ENCODE results near the gene MRGPRE.

Gene MRGPRE

DNA sequence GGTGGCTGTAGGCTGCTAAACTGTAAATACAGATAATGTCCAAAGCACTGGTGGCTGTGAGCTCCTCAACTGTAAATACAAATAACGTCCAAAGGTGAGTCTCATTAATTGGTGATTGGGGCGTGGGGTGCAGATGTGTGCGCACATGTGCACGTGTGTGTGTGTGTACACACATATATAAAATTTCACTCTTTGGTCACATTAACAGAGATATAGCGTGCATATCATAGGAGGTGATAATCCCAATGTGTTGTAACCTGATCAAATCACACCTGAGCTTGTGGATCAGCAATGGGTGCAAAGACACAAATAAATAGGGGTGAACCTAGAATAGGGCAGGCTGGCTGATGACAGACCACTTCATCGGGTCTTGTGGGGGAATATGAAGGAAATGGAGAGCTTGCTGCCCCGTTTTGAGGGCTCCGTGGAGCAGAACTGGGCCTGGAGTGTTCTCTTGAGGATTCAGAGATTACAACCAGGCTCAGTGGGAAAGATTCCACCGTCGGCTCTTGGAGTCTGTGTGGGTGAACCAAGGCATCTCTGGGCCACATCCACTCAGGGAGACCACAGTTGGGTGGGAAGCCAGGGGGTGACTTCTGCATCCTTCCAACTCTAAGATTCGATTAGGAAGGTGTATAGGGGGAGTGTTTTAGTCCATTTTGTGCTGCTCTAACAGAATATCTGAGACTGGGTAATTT, 42.2 kb downstream of the MRGPRE start:
- Histone ChIP-seq H3K4me1 (ENCODE audit: control insufficient read depth in 5 of 5, insufficient read depth in 5 of 5, low read length in 5 of 5) (no peaks in the 10 kb centered on the region), H3K27ac (ENCODE audit: low read depth, low read length) (no peak overlapping the region), H3K27me3 (ENCODE audit: control insufficient read depth in 5 of 5, insufficient read depth in 4 of 5, low read length in 5 of 5) (peaks cover 0 to 9% (median 5%) of the 10 kb centered on the region in 5 donors)

DNA sequence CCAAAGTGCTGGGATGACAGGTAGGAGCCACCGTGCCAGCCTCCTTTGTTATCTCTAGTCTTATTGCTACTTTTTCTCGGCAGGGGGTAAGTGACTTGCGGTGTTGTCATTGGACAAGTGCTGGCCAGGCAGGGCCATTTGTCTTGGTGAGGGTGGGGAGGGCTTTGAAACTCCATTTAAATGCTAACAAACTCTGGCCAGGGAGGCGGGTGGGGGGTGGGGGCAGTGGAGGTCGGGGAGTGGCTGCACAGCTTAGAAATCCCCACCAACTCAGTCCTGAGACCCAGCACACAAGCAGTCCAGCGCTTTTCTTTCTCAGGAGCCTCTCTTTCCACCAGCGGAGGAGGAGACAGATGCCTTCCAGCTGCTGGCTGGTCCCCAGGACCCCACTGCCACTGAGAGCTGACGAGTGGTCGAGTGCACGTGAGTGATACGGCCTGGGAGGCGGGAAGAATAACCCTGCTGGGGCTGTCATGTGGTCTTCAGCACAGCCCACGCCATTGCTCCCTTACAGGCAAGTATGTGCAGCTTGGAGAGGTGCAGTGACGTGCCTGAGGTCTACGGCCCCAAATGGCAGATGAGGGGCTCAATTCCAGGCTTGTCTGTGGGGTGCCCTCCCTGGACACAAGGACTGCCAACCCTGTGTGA, 42.9 kb downstream of the MRGPRE start:
- Histone ChIP-seq H3K9ac (ENCODE audit: low read length in 5 of 5) (no peak overlapping the region), H3K27ac (ENCODE audit: low read depth, low read length) (no peak overlapping the region)

More for the DNA sequence above, 42.2 kb downstream of the MRGPRE start:
- Histone ChIP-seq H3K36me3 (ENCODE audit: control insufficient read depth in 5 of 5, insufficient read depth in 5 of 5, low read length in 5 of 5) (no peaks in the 10 kb centered on the region), H3K9me3 (ENCODE audit: control insufficient read depth in 5 of 5, low read length in 5 of 5) (no peaks in the 10 kb centered on the region), H3K9ac (ENCODE audit: low read length in 5 of 5) (no peak overlapping the region), H3K4me3 (ENCODE audit: low read depth in 1 of 5, low read length in 5 of 5) (no peak overlapping the region)

DNA sequence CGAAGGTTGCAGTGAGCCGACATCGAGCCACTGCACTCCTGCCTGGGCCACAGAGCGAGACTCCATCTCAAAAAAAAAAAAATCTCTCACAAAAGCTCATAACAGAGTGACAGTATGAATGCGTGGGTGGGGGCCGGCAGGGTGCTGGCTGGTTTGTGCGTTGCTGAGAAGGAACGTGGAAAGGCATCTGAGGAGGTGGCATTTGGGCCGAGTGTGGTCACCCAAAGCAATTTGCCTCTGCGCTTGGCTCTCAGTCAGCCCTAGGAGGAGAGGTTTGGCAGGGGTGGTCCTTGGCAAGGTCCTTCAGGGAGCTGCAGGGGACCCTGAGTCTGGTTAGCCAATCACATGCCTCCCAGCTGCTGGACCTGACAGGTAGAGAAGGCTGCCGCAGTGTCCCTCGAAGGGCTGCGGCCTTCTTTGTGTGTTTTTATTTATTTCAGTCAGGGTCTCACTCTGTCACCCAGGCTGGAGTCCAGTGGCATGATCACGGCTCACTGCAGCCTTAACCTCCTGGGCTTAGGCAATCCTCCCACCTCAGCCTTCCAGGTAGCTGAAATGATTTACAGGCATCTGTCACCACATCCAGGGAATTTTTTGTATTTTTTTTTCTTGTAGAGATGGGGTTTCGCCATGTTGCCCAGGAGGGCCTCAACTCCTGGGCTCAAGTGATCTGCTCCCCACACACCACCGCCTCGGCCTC, 43.6 kb downstream of the MRGPRE start:
- H3K4me1 ChIP-seq (ENCODE audit: control insufficient read depth in 5 of 5, insufficient read depth in 5 of 5, low read length in 5 of 5) = no peaks in the 10 kb centered on the region
- H3K36me3 ChIP-seq (ENCODE audit: control insufficient read depth in 5 of 5, insufficient read depth in 5 of 5, low read length in 5 of 5) = no peaks in the 10 kb centered on the region
- H3K9ac ChIP-seq (ENCODE audit: low read length in 5 of 5) = no peak overlapping the region
- H3K27ac ChIP-seq (ENCODE audit: low read depth, low read length) = no peak overlapping the region
- no peak overlapping the region for H3K4me3 ChIP-seq (ENCODE audit: low read depth in 1 of 5, low read length in 5 of 5)
- peaks cover 0 to 9% (median 5%) of the 10 kb centered on the region in 5 donors for H3K27me3 ChIP-seq (ENCODE audit: control insufficient read depth in 5 of 5, insufficient read depth in 4 of 5, low read length in 5 of 5)
- no peaks in the 10 kb centered on the region for H3K9me3 ChIP-seq (ENCODE audit: control insufficient read depth in 5 of 5, low read length in 5 of 5)

More for the DNA sequence above, 42.9 kb downstream of the MRGPRE start:
- peaks cover 0 to 9% (median 5%) of the 10 kb centered on the region in 5 donors for H3K27me3 ChIP-seq (ENCODE audit: control insufficient read depth in 5 of 5, insufficient read depth in 4 of 5, low read length in 5 of 5)
- H3K9me3 ChIP-seq (ENCODE audit: control insufficient read depth in 5 of 5, low read length in 5 of 5) = no peaks in the 10 kb centered on the region
- H3K36me3 ChIP-seq (ENCODE audit: control insufficient read depth in 5 of 5, insufficient read depth in 5 of 5, low read length in 5 of 5) = no peaks in the 10 kb centered on the region
- H3K4me3 ChIP-seq (ENCODE audit: low read depth in 1 of 5, low read length in 5 of 5) = no peak overlapping the region
- no peaks in the 10 kb centered on the region for H3K4me1 ChIP-seq (ENCODE audit: control insufficient read depth in 5 of 5, insufficient read depth in 5 of 5, low read length in 5 of 5)

DNA sequence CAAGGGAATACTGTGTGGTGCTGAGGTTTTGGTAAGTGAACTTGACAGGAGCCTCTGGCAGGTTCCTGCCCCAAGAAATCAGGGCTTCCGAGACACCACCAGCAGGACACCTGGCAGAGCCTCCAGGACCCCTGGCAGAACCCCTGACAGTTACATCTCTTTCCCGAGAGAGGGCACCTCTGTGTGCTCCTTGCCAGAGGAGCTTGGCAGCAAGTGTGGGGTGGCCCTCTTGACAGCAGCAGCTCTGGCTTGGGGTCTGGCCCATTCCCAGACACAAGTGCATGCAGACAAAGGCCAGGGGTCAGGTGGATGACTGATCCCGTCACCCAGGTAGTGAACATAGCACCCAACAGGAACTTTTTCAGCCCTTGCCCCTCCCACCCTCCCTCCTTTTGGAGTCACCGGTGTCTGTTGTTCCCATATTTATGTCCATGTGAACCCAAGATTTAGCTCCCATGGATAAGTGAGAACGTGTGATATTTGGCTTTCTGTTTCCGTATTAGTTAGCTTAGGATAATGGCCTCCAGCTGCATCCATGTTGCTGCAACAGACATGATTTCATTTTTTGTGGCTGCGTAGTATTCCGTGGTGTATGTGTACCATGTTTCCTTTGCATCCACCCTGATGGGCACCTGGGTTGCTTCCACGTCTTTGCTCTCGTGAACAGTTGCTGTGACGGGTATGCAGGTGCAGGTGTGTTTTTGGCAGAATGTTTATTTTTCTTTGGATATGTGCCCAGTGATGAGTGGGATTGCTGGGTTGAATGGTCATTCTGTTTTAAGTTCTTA, 45.9 kb downstream of the MRGPRE start:
- Histone ChIP-seq H3K9ac (ENCODE audit: low read length in 5 of 5) (no peak overlapping the region), H3K27ac (ENCODE audit: low read depth, low read length) (no peak overlapping the region), H3K4me1 (ENCODE audit: control insufficient read depth in 5 of 5, insufficient read depth in 5 of 5, low read length in 5 of 5) (no peaks in the 10 kb centered on the region), H3K36me3 (ENCODE audit: control insufficient read depth in 5 of 5, insufficient read depth in 5 of 5, low read length in 5 of 5) (no peaks in the 10 kb centered on the region), H3K27me3 (ENCODE audit: control insufficient read depth in 5 of 5, insufficient read depth in 4 of 5, low read length in 5 of 5) (peaks cover 0 to 5% (median 5%) of the 10 kb centered on the region in 5 donors), H3K9me3 (ENCODE audit: control insufficient read depth in 5 of 5, low read length in 5 of 5) (no peaks in the 10 kb centered on the region), H3K4me3 (ENCODE audit: low read depth in 1 of 5, low read length in 5 of 5) (no peak overlapping the region)

DNA sequence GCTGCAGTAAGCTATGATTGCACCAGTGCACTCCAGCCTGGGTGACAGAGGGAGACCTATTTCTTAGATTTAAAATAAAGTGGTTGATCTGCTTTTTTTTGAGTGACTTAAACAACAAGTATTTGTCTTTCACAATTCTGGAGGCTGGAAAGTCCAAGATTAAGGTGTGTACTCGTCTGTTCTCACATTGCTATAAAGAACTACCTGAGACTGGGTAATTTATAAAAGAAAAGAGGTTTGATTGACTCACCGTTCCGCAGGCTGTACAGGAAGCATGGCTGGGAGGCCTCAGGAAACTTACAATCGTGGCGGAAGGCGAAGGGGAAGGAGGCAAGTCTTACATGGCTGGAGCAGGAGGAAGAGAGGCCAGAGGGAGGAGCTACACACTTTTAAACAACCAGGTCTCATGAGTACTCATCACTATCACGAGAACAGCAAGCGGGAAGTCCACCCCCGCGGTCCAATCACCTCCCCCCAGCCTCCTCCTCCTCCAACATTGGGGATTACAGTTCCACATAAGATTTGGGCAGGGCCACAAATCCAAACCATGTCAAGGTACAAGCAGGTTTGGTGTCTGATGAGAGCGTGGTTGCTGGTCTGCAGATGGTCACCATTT, 47.4 kb downstream of the MRGPRE start:
- H3K9me3 ChIP-seq (ENCODE audit: control insufficient read depth in 5 of 5, low read length in 5 of 5) = no peaks in the 10 kb centered on the region
- no peaks in the 10 kb centered on the region for H3K4me1 ChIP-seq (ENCODE audit: control insufficient read depth in 5 of 5, insufficient read depth in 5 of 5, low read length in 5 of 5)
- H3K27me3 ChIP-seq (ENCODE audit: control insufficient read depth in 5 of 5, insufficient read depth in 4 of 5, low read length in 5 of 5) = peaks cover 0 to 5% (median 4%) of the 10 kb centered on the region in 5 donors
- no peak overlapping the region for H3K9ac ChIP-seq (ENCODE audit: low read length in 5 of 5)
- H3K4me3 ChIP-seq (ENCODE audit: low read depth in 1 of 5, low read length in 5 of 5) = no peak overlapping the region
- H3K27ac ChIP-seq (ENCODE audit: low read depth, low read length) = no peak overlapping the region
- H3K36me3 ChIP-seq (ENCODE audit: control insufficient read depth in 5 of 5, insufficient read depth in 5 of 5, low read length in 5 of 5) = no peaks in the 10 kb centered on the region

DNA sequence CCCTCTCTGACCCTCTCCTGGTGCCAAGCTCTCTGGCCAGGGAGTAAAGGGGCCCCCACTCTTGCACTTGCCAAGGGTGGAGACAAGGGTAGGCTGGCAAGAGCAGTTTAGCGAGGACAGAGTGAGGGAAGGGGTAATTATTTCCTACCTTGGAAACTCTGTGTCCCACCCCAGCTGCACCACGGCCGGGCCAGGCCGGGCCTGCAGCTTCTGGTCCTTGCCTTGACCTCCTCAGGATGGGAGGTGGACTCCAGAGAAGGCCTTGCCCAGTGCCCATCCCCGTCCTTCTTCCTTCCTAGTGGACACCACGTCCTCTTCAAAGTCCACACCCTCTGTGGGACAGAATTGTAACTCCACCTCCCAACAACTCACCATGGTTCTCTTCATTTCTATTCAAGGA, 48.7 kb downstream of the MRGPRE start:
- Histone ChIP-seq H3K9me3 (ENCODE audit: control insufficient read depth in 5 of 5, low read length in 5 of 5) (no peaks in the 10 kb centered on the region), H3K27me3 (ENCODE audit: control insufficient read depth in 5 of 5, insufficient read depth in 4 of 5, low read length in 5 of 5) (no peaks in the 10 kb centered on the region), H3K9ac (ENCODE audit: low read length in 5 of 5) (no peak overlapping the region), H3K4me1 (ENCODE audit: control insufficient read depth in 5 of 5, insufficient read depth in 5 of 5, low read length in 5 of 5) (no peaks in the 10 kb centered on the region), H3K4me3 (ENCODE audit: low read depth in 1 of 5, low read length in 5 of 5) (no peak overlapping the region), H3K27ac (ENCODE audit: low read depth, low read length) (no peak overlapping the region), H3K36me3 (ENCODE audit: control insufficient read depth in 5 of 5, insufficient read depth in 5 of 5, low read length in 5 of 5) (no peaks in the 10 kb centered on the region)

DNA sequence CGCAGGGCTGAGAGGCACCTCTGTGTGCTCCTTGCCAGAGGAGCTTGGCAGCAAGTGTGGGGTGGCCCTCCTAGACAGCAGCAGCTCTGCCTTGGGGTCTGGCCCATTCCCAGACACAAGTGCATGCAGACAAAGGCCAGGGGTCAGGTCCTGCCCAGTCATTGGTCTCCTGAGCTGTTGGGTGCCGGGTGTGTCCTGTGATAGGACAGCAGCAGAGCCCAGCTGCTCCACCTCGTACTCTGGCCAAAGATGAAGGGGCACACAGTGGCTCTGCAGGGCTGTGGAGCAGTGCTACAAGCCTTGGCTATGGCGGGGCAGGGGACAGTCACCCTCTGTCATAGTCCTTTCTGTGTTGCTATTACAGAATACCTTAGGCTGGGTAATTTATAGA, 49.8 kb downstream of the MRGPRE start:
- H3K9me3 ChIP-seq (ENCODE audit: control insufficient read depth in 5 of 5, low read length in 5 of 5) = no peaks in the 10 kb centered on the region
- no peaks in the 10 kb centered on the region for H3K4me1 ChIP-seq (ENCODE audit: control insufficient read depth in 5 of 5, insufficient read depth in 5 of 5, low read length in 5 of 5)
- no peak overlapping the region for H3K4me3 ChIP-seq (ENCODE audit: low read depth in 1 of 5, low read length in 5 of 5)

DNA sequence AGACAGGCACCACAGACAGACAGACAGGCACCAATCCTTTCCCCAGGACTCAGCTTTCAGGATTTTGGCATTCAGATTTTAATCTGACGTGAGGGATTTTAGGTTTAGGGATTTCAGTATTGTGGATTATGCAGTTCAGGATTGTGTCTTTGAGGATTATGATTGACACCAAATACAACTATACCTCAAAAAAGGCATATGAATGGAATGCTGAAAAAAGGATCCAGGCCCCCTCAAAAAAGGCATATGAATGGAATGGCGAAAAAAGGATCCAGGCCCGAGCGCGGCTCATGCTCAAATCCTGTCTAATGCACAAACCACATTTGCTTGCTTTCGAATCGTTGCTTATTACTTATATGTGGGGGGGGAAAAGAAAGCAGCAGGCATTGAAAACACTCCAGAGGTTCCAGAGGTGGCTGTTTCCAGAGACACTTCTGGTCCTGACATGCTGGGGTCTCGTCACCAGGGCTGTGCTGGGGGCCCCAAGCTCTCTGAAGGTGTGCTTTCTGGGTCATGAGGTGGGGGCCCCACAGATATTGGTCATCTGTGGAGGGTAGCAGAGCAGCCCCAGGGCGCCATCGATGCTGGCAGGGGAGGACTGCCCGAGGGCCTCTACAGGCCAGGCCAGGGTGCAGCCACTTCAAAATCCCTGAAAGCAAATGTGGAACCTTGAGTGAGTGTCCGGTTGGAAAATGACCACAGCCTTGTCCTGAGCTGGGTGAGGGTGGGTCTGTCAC, 50.3 kb downstream of the MRGPRE start:
- H3K9ac ChIP-seq (ENCODE audit: low read length in 5 of 5) = no peak overlapping the region
- no peaks in the 10 kb centered on the region for H3K36me3 ChIP-seq (ENCODE audit: control insufficient read depth in 5 of 5, insufficient read depth in 5 of 5, low read length in 5 of 5)
- peaks cover 0 to under 1% (median 0%) of the 10 kb centered on the region in 5 donors for H3K9me3 ChIP-seq (ENCODE audit: control insufficient read depth in 5 of 5, low read length in 5 of 5)
- no peaks in the 10 kb centered on the region for H3K27me3 ChIP-seq (ENCODE audit: control insufficient read depth in 5 of 5, insufficient read depth in 4 of 5, low read length in 5 of 5)
- no peaks in the 10 kb centered on the region for H3K4me1 ChIP-seq (ENCODE audit: control insufficient read depth in 5 of 5, insufficient read depth in 5 of 5, low read length in 5 of 5)
- H3K27ac ChIP-seq (ENCODE audit: low read depth, low read length) = no peak overlapping the region
- no peak overlapping the region for H3K4me3 ChIP-seq (ENCODE audit: low read depth in 1 of 5, low read length in 5 of 5)

More for the DNA sequence above, 49.8 kb downstream of the MRGPRE start:
- Histone ChIP-seq H3K27me3 (ENCODE audit: control insufficient read depth in 5 of 5, insufficient read depth in 4 of 5, low read length in 5 of 5) (no peaks in the 10 kb centered on the region), H3K27ac (ENCODE audit: low read depth, low read length) (no peak overlapping the region), H3K36me3 (ENCODE audit: control insufficient read depth in 5 of 5, insufficient read depth in 5 of 5, low read length in 5 of 5) (no peaks in the 10 kb centered on the region), H3K9ac (ENCODE audit: low read length in 5 of 5) (no peak overlapping the region)

DNA sequence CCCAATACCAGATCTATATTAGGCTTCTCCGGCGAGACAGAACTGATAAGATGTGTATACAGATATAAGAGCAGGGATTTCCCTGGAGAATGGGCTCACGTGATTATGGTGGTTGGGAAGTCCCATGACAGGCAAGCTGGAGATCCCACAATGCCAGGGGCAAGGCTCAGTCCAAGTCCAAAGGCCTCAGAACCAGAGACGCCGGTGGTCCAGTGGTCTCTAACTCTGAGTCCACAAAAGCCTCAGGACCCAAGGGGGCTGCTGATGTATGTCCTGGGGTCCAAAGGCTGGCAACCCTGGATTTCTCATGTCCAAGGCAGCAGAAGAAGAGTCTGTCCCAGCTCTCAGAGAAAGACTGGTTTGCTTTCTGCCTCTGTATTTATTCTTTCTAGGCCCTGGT, 51.3 kb downstream of the MRGPRE start:
- Histone ChIP-seq H3K9me3 (ENCODE audit: control insufficient read depth in 5 of 5, low read length in 5 of 5) (peaks cover 0 to 11% (median 5%) of the 10 kb centered on the region in 5 donors), H3K4me1 (ENCODE audit: control insufficient read depth in 5 of 5, insufficient read depth in 5 of 5, low read length in 5 of 5) (no peaks in the 10 kb centered on the region), H3K27ac (ENCODE audit: low read depth, low read length) (no peak overlapping the region), H3K27me3 (ENCODE audit: control insufficient read depth in 5 of 5, insufficient read depth in 4 of 5, low read length in 5 of 5) (no peaks in the 10 kb centered on the region), H3K36me3 (ENCODE audit: control insufficient read depth in 5 of 5, insufficient read depth in 5 of 5, low read length in 5 of 5) (no peaks in the 10 kb centered on the region), H3K9ac (ENCODE audit: low read length in 5 of 5) (no peak overlapping the region), H3K4me3 (ENCODE audit: low read depth in 1 of 5, low read length in 5 of 5) (no peak overlapping the region)

Data from subcutaneous abdominal adipose tissue (tissue), 5 donors.